RCC 7860 (cell line): ENCODE results near the gene TAB3.

Source experiments
- DNase-seq: peaks from one replicate; pipeline ENCODE4 v3.0.0-alpha.2; 2015; ENCODE audit warnings: low spot score
- FAIRE-seq: peaks from 2 replicates; lab custom pipeline; 2012; peaks lifted over from hg19 to GRCh38; lab: Jason Lieb, UNC

Gene TAB3

GRCh38 chrX:30889147-30890140 is at the start of gene TAB3:
TSS of gene TAB3 (minus strand) at chrX:30889254. CDS start at chrX:30859588, 29,666 bp downstream.
- FAIRE-seq (peak; percentile 83), DNase-seq (peak; percentile 93)

- no peak for FAIRE-seq
- DNase-seq: no peak
These were observed 49.2 kb upstream of the TAB3 start for GRCh38 chrX:30938295-30938694.

- FAIRE-seq (no peak), DNase-seq (no peak)
These were observed 46.9 kb upstream of the TAB3 start for GRCh38 chrX:30935985-30936384.

DNA sequence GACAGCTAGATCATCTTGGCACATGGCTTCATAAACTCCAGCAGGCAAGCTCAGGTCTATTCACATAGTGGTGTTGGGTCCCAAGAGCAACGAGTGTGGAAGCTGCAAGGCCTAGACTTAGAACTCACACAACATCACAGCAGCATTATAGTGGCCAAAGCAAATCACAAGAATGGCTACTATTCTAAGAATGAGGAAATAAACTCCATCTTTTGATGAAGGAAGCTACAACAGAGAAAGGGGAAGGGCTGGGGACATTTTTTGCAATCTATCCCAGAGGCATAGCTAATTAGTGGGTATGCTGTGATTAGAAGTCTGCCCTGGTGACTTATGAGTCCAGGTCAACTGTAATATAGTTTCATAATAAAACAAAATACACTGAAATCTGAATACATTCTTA is 42.9 kb upstream of the TAB3 start:
- FAIRE-seq (no peak), DNase-seq (no peak)

DNA sequence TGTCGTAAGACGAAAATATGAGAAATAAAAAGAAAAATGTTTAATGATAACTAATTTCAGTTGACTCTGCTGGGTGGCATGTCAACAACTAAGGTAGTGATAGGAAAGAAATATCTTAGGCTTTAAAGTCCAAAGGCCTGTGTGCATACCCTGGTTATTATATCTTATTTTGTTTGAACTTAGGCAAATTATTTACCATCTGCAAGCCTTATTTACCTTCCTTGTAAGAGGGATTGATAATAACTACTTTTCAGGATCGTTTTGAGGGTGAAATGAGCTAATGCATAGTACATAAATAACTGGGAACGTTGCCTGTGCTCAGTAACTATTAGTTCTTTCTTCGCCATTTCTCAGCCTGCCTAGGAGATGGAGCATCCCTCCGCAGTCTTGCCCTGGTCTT is 41.6 kb upstream of the TAB3 start:
- FAIRE-seq (no peak), DNase-seq (no peak)

GRCh38 chrX:30930143-30930542 is 41.1 kb upstream of the TAB3 start:
- DNase-seq (no peak), FAIRE-seq (no peak)

DNA sequence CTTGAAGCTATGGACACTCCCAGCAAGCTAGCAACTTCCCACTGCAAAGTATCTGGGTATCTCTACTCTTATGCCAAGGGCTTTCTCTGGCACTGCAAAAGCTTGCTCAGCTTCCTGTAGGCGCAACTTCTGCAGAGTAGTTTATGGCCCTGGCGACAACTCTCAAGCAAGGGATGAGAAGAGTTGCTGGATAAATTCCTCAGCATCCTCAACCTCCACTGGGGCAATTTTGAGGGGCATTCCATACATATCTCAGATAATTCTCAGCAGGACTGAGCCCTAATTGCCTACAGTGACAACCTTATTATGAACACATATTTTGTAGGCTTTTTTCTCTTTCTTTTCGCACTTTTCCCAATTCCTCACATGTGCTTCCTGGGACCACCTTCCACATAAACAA is 31.2 kb upstream of the TAB3 start:
- DNase-seq (no peak), FAIRE-seq (no peak)

GRCh38 chrX:30918480-30918879 is 29.4 kb upstream of the TAB3 start:
- FAIRE-seq: no peak
- DNase-seq: no peak

- DNase-seq (no peak), FAIRE-seq (no peak)
These were observed 24.4 kb upstream of the TAB3 start for GRCh38 chrX:30913492-30913891.

DNA sequence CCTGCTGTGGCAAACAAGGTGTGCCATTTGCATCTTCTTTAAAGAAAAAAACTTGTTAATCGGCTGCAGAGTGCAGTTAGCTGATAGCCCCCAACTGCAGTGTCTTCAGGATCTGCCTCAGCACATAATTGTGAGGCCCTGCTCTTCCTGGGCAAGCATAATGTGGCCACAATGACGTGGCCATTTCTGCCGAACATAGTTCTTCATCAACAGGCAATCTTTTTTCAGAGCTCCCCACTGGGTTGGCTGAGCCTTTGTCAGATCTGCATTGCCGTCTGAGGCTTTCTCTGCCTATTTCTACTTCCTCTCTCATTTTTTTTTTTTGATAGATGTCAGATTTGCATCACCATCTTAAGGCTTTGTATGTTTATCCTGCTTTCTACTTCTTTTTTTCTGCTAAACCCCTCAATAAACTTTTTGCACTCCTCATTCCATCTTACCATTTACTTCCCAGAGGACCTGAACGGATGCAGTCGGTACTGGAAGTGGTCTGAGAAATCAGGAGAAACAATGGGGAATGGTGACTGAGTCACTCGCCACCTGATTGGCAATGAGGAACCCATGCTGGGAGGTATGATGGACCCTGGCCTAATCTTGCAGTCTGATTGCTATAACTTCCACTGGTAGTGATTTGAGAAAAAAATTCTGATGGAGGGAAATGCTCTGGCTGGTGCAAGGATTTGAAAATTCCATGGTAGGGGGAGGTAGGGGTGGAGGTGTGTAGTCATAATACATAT is 21.2 kb upstream of the TAB3 start:
- DNase-seq (no peak), FAIRE-seq (no peak)

- peak; percentile 56 for DNase-seq
- FAIRE-seq: peak; percentile 76
These were observed 17.7 kb upstream of the TAB3 start for GRCh38 chrX:30906726-30907125.

DNA sequence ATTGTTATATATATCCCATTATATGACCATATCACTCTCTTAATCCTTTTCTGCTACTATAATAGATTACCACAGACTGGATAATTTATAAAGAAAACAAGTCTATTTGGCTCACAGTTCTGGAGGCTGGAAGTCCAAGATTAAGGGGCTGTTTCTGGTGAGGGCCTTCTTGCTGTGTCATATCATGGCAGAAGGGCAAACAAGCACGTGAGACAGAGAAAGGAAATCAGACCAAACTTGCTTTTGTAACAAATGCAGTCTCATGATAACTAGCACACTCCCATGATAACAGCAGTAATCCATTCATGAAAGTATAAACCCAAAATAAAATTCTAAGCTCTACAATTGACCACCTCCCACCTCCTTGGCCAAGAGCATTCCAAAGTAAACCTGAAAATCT is 16.3 kb upstream of the TAB3 start:
- FAIRE-seq: no peak
- DNase-seq: no peak

DNA sequence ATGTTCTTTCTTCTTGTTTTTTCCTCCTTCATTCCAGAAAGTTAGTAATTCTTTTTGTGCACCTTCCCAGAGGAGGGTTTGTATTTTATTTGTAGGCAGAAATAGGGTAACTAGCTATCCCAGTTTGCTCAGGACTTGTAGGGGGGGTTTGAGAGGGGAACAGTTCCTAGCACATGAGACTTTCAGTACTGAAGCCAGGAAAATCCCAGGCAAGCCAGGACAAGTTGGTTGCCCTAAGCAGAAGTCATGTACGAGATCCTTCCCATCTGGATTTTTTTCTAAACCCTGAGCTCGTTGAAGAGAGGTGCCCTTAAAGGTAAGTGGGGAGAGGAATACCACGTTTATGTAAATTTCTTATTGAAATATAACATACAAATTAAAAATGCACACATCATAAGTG is 15.6 kb upstream of the TAB3 start:
- FAIRE-seq (no peak), DNase-seq (no peak)

- DNase-seq (no peak), FAIRE-seq (no peak)
These were observed 15.1 kb upstream of the TAB3 start for GRCh38 chrX:30904186-30904585.

GRCh38 chrX:30900227-30900626 is 11.2 kb upstream of the TAB3 start:
- DNase-seq (no peak), FAIRE-seq (no peak)

DNA sequence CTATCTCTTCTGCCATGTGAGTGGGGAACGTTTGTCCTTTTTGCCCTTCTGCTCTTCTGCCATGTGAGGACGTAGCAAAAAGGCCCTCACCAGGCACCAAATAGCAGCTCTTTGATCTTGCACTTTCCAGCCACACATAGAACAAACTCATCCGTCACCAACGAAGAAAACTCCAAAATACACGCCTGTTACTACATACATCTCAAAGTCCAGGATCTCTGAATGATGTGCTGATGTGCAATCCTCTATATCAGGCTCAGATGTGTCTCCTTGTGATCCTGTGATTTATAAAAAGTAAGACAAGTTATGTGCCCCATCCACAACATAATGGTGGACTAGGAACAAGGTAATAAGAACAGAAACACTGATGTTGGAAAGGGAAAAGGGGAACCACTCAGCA is 9.8 kb upstream of the TAB3 start:
- FAIRE-seq (no peak), DNase-seq (no peak)

GRCh38 chrX:30895370-30895769 is 6.3 kb upstream of the TAB3 start:
- DNase-seq (no peak), FAIRE-seq (no peak)

- no peak for FAIRE-seq
- DNase-seq: no peak
These were observed 4.2 kb upstream of the TAB3 start for GRCh38 chrX:30893206-30893605.

DNA sequence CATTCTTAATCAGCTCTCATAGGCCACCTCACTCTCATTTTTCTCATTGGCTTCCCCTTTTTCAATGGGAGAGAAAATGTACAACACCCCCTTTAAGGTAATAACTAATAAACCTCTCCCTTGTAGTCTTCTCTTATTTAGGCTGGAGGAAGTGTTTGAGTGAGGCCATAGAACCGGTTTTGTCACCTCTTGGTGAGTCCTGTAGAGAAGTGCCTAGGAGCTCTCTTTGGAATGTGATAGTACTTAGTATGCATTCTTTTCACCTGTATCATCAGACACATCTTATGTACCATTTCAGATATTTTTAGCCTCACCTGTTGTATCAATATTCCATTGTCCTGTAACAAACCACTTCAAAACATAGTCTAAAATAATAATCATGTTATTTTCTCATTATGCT is 3.5 kb upstream of the TAB3 start:
- no peak for DNase-seq
- no peak for FAIRE-seq

DNA sequence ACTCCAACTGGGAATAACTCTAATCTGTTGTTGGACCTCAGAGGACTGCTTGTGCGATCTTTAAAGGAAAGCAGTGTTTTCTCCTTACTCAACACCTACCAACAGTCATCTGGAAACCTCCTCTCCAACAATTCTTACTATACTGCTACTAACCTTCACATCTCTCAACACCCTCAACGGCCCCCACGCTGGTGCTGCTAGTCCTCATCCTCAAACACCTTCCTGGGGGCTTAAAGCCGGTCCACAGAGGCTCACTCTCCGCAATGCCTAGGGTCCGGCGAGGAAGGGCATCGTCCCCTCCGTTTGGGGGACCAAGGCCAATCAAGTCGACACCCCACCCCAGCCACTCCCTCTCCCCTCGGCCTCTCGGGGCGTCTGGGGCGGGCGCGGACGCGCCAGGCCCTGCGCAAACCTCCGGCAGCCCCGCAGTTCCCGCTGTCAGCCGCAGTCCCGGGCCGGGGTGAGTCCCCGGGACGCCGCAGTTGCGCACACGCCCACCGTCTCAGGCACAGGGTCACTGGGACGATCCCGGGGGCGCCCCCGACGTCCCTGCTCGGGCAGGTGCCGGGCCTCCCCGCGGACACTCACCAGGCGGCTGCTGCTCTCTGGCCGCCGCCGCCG is 418 bp downstream of the TAB3 start:
- DNase-seq: no peak

DNA sequence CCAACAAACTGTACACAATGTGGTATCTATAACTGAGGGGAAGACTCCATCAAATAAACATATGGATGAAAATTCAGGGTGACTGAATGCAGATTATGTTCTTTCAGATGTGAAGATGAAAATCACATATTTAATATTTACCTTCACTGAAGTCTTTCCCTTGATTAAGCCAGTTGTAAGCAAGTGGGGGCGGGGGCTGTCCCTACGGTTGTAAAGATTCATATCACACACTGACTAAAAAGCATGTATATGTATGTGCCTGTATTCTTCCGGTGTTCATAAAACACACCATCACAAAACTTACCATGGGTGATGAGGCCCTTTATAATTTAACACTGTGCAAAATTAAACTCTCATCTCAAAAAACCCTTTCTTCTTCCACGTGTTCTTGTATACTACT is 1.3 kb downstream of the TAB3 start:
- DNase-seq: no peak
- FAIRE-seq: no peak

More for the DNA sequence above, 418 bp downstream of the TAB3 start:
- FAIRE-seq: no peak

DNA sequence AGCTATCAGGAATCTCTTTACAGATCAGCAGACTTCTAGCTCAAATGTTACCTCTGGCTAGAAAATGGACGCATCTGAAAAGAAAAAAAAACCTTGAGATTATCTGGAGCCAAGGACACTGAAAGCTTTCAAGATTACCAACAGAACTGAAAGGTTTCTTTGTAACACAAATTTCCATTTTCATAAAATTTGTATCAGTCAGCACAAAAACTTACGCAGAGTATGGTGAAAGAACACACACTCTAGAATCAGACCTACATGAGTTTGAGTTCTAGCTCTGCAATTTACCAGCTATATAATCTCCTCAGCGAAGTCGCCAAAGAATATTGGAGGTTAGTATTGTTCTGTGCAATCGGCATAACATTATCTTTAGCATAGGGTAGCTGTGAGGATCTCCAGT is 1.8 kb downstream of the TAB3 start:
- FAIRE-seq: no peak
- no peak for DNase-seq
